KOPT-K1 (cell line): ENCODE data around the gene RNU2-1.
"Not testable (repeated sequence)": the region's sequence is repeated elsewhere in the genome, so short reads cannot be mapped to it uniquely, and the experiment has no call there.

Source experiments
- H3K27ac ChIP-seq: fragments of 200-600 bp; sonication (generic); 2 replicates; pipeline ENCODE4 v1.5.1; 2016; ENCODE audit warnings: antibody characterized with exemption, mild to moderate bottlenecking, low read depth, low read length; ENCODE audit not compliant: poor library complexity, severe bottlenecking
- H3K36me3 ChIP-seq: fragments of 200-600 bp; sonication (generic); 2 replicates; pipeline ENCODE4 v1.5.1; 2017; ENCODE audit warnings: antibody characterized with exemption, mild to moderate bottlenecking, low read length, moderate library complexity; ENCODE audit not compliant: insufficient read depth
- H3K9me3 ChIP-seq: fragments of 200-600 bp; sonication (generic); 2 replicates; pipeline ENCODE4 v1.5.1; 2017; ENCODE audit warnings: antibody characterized with exemption, low read length, mild to moderate bottlenecking; ENCODE audit not compliant: insufficient read depth, poor library complexity, severe bottlenecking

The RNU2-1 gene

GRCh38 chr17:43199633-43200032, 34.1 kb downstream of the RNU2-1 start:
- no peaks in the 10 kb centered on the region for H3K9me3 ChIP-seq
- no peak overlapping the region for H3K27ac ChIP-seq
- H3K36me3 ChIP-seq, result peaks cover 96% of the 10 kb centered on the region

- Histone ChIP-seq H3K36me3 (peaks cover 92% of the 10 kb centered on the region), H3K27ac (no peak overlapping the region), H3K9me3 (no peaks in the 10 kb centered on the region)
These were observed 40.5 kb downstream of the RNU2-1 start for GRCh38 chr17:43193251-43193650.

GRCh38 chr17:43186656-43187055, 47.1 kb downstream of the RNU2-1 start:
- H3K9me3 ChIP-seq, H3K27ac ChIP-seq: not testable (repeated sequence)
- H3K36me3 ChIP-seq, result peaks cover 48% of the 10 kb centered on the region

- Histone ChIP-seq H3K36me3 (peaks cover 42% of the 10 kb centered on the region), H3K27ac (no peak overlapping the region), H3K9me3 (no peaks in the 10 kb centered on the region)
These were observed 49.9 kb downstream of the RNU2-1 start for GRCh38 chr17:43183921-43184320.
